Activated CD8-positive, alpha-beta memory T cell treated with anti-CD3 and anti-CD28 coated beads, Interleukin-2, amount 50 U/mL, for 48 hours (primary cell): ENCODE measurements around the gene ARF6.

Source experiments
- DNase-seq: peaks from one replicate; pipeline ENCODE4 v3.0.0-alpha.2; 2020

Gene ARF6

DNA sequence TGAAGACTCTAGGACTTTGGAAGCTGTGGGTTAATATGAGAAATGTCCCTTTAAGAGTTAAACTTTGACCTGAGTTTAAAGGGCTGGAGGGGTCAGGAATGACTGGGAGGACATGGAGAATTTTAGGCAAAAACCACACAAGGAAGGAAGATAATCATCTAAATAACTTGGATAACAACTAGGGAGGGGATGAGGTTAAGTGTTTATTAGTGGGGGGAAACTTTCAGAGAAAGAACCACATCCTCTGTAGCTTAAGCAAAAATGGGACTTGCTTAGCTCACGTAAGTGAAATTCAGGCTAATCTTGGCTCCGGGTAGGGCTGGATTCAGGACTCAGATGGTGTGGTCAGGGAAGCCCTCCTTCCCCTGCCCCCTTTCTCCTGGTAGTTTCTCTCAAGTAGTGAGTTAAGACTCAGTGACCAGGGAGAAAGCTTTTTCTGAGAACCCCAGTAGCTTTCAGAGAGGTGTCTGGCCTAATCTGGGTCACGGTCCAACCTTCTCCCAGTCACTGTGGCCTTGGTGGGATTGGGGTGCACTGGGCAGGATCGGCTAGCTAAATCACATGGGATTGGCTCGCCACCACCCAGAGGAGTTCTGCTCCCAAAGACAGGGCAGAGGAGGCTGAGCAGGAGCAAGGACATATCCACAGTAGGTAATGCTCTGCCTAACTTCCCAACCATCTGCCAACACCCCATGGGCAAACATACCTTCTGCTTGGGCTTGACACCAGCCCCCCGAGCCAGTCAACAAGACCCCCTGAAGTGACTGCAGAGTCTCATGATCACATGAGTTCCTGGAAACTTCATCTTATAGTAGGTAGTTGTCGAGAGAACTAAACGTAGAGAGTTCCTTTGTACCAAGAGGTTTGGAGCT, 52.8 kb downstream of the ARF6 start:
- no peak for DNase-seq
